Nephron progenitor cell (in vitro differentiated cells): ENCODE data around the gene OS9.
"Not testable (repeated sequence)": the region's sequence is repeated elsewhere in the genome, so short reads cannot be mapped to it uniquely, and the experiment has no call there.

Source experiments
- DNase-seq: peaks from one replicate; pipeline ENCODE4 v3.0.0; 2021
- H3K27ac Mint-ChIP-seq: 2 replicates; pipeline ENCODE4 v1.8.0; 2021; ENCODE audit warnings: mild to moderate bottlenecking, moderate library complexity, mixed read lengths
- H3K27me3 Mint-ChIP-seq: 2 replicates; pipeline ENCODE4 v1.8.0; 2021; ENCODE audit warnings: mild to moderate bottlenecking, low read depth, mixed read lengths; ENCODE audit not compliant: poor library complexity
- H3K36me3 Mint-ChIP-seq: 2 replicates; pipeline ENCODE4 v1.8.0; 2021; ENCODE audit warnings: low read depth, mixed read lengths
- H3K4me1 Mint-ChIP-seq: 2 replicates; pipeline ENCODE4 v1.8.0; 2021; ENCODE audit warnings: mixed read lengths
- H3K4me3 Mint-ChIP-seq: 2 replicates; pipeline ENCODE4 v1.8.0; 2021; ENCODE audit warnings: mild to moderate bottlenecking, moderate library complexity, mixed read lengths
- H3K9me3 Mint-ChIP-seq: 2 replicates; pipeline ENCODE4 v1.8.0; 2021; ENCODE audit warnings: mild to moderate bottlenecking, moderate library complexity, mixed read lengths
- TF ChIP-seq, protein P1 (sequence below): fragments of 200-600 bp; sonication (generic); IDR thresholded peaks from 2 replicates; pipeline ENCODE4 v1.5.0; 2021; ENCODE audit warnings: antibody characterized with exemption

The OS9 gene

DNA sequence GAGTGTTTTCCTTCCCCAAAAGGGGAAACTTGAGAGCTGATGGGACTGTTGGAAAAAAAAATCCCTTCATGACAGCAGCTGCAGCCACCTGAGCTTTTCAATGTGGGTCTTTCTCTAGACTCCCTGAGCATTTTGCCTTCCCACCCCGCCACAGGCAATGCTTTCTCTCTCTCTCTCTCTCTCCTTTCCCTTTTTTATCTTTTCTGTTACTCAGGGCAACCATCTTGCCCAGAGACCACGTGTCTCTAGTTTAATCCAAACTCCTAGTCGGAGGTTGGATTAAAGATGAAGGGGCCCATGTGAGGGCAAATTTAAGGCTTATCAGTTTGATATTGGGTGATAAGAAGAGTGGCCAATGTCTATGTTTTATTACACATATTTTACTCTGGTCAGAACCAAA lies 35.0 kb upstream of the OS9 start:
- no peaks in the 10 kb centered on the region for H3K36me3 Mint-ChIP-seq
- H3K4me1 Mint-ChIP-seq = no peaks in the 10 kb centered on the region
- H3K27ac Mint-ChIP-seq = no peak overlapping the region
- peaks cover 20% of the 10 kb centered on the region for H3K27me3 Mint-ChIP-seq
- no peak for DNase-seq
- H3K4me3 Mint-ChIP-seq = no peak overlapping the region
- TF ChIP-seq, protein P1, sequence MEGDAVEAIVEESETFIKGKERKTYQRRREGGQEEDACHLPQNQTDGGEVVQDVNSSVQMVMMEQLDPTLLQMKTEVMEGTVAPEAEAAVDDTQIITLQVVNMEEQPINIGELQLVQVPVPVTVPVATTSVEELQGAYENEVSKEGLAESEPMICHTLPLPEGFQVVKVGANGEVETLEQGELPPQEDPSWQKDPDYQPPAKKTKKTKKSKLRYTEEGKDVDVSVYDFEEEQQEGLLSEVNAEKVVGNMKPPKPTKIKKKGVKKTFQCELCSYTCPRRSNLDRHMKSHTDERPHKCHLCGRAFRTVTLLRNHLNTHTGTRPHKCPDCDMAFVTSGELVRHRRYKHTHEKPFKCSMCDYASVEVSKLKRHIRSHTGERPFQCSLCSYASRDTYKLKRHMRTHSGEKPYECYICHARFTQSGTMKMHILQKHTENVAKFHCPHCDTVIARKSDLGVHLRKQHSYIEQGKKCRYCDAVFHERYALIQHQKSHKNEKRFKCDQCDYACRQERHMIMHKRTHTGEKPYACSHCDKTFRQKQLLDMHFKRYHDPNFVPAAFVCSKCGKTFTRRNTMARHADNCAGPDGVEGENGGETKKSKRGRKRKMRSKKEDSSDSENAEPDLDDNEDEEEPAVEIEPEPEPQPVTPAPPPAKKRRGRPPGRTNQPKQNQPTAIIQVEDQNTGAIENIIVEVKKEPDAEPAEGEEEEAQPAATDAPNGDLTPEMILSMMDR = no peak
- H3K9me3 Mint-ChIP-seq = peaks cover 77% of the 10 kb centered on the region

DNA sequence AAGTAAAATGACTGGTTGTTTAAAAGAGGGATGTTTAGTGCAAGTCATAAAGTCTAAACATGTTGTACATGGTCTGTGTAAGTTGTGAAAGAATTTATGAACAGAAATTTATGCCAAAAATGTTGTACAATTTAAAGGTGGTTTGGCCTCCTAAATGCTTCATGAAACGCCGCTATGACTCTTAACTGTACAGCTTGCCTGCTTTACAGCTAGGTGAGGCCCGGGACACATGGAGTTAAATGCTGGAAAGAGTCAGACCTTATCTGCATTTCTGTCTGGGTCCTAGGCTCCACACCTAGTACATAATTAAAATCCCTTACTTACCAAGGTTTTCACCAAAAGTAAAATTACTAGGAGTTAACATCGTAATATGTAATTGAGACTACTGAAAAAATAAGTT lies 32.6 kb upstream of the OS9 start:
- no peak for DNase-seq
- peaks cover 27% of the 10 kb centered on the region for H3K27me3 Mint-ChIP-seq
- TF ChIP-seq, protein P1 = no peak
- H3K36me3 Mint-ChIP-seq = no peaks in the 10 kb centered on the region
- peaks cover 76% of the 10 kb centered on the region for H3K9me3 Mint-ChIP-seq
- no peak overlapping the region for H3K4me3 Mint-ChIP-seq
- no peak overlapping the region for H3K27ac Mint-ChIP-seq
- H3K4me1 Mint-ChIP-seq = no peaks in the 10 kb centered on the region

DNA sequence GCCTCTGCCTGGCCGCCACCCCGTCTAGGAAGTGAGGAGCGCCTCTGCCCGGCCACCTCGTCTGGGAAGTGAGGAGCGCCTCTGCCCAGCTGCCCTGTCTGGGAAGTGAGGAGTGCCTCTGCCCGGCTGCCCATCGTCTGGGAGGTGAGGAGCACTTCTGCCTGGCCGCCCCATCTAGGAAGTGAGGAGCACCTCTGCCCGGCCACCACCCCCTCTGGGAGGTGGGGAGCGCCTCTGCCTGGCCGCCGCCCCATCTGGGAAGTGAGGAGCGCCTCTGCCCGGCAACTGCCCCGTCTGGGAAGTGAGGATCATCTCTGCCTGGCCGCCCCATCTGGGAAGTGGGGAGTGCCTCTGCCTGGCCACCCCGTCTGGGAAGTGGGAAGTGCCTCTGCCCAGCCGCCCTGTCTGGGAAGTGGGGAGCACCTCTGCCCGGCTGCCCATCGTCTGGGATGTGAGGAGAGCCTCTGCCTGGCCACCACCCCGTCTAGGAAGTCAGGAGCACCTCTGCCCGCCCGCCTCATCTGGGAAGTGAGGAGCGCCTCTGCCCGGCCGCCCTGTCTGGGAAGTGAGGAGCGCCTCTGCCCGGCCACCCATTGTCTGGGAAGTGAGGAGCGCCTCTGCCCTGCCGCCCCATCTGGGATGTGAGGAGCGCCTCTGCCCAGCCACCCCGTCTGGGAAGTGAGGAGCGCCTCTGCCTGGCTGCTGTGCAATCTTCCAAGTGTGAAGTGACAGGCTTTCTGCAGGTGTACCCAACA lies 28.7 kb upstream of the OS9 start:
- H3K36me3 Mint-ChIP-seq, DNase-seq, H3K4me3 Mint-ChIP-seq, H3K4me1 Mint-ChIP-seq, H3K27ac Mint-ChIP-seq: not testable (repeated sequence)
- H3K9me3 Mint-ChIP-seq = peaks cover 59% of the 10 kb centered on the region
- peaks cover 25% of the 10 kb centered on the region for H3K27me3 Mint-ChIP-seq

DNA sequence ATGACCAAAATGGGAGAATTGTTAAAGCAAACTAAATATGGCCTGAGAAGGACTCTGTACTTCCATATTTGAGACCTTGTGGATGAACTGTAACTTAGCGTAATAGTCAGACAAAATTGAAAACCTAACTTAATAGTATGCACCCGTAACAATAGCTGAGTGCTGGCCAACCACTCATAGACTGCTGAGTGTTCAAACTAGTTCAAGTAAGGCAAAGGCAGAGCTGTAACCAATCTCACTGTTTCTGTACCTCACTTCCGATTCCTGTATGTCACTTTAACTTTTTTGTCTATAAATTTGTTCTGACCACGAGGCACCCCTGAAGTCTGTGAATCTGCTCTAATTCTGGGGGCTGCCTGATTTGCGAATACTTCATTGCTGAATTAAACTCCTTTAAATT lies 27.0 kb upstream of the OS9 start:
- H3K27ac Mint-ChIP-seq = no peak overlapping the region

GRCh38 chr12:57669691-57670090 lies 24.2 kb upstream of the OS9 start:
- Mint-ChIP-seq H3K27me3 (peaks cover 25% of the 10 kb centered on the region), H3K9me3 (peaks cover 49% of the 10 kb centered on the region)
- not testable (repeated sequence) for H3K4me3 Mint-ChIP-seq, H3K4me1 Mint-ChIP-seq, H3K36me3 Mint-ChIP-seq, H3K27ac Mint-ChIP-seq, DNase-seq

More for the DNA sequence above, 27.0 kb upstream of the OS9 start:
- no peak for DNase-seq
- peaks cover 62% of the 10 kb centered on the region for H3K9me3 Mint-ChIP-seq
- H3K4me3 Mint-ChIP-seq = no peak overlapping the region
- no peaks in the 10 kb centered on the region for H3K4me1 Mint-ChIP-seq
- TF ChIP-seq, protein P1 = no peak
- H3K36me3 Mint-ChIP-seq = no peaks in the 10 kb centered on the region
- H3K27me3 Mint-ChIP-seq = peaks cover 25% of the 10 kb centered on the region

DNA sequence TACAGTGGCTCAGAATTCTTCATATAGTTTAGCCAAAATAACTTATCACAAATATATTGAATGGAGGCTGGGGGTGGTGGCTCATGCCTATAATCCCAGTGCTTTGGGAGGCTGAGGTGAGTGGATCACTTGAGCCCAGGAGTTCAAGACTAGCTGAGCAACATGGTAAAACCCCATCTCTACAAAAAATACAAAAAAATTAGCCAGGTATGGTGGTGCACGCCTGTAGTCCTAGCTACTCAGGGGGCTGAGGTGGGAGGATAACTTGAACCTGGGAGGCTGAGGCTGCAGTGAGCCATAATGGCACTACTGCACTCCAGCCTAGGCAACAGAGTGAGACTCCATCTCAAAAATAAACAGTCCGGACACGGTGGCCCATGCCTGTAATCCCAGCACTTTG lies 22.1 kb upstream of the OS9 start:
- H3K4me1 Mint-ChIP-seq, H3K4me3 Mint-ChIP-seq, DNase-seq, H3K27ac Mint-ChIP-seq, H3K36me3 Mint-ChIP-seq: not testable (repeated sequence)
- peaks cover 34% of the 10 kb centered on the region for H3K9me3 Mint-ChIP-seq
- peaks cover 23% of the 10 kb centered on the region for H3K27me3 Mint-ChIP-seq

DNA sequence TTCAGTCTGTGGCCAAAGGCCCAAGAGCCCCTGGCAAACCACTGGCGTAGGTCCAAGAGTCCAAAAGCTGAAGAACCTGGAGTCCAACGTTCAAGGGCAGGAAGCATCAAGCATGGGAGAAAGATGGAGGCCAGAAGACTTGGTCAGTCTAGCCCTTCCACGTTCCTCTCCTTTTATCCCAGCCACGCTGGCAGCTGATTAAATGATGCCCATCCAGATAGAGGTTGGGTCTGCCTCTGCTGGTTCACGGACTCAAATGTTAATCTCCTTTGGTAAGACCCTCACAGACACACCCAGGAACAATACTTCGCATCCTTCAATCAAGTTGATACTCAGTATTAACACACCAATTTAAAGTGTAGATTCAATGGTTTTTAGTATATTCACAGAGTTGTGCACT lies 21.1 kb upstream of the OS9 start:
- H3K4me3 Mint-ChIP-seq = no peak overlapping the region
- DNase-seq = no peak
- peaks cover 27% of the 10 kb centered on the region for H3K9me3 Mint-ChIP-seq
- H3K36me3 Mint-ChIP-seq = no peaks in the 10 kb centered on the region
- peaks cover 21% of the 10 kb centered on the region for H3K27me3 Mint-ChIP-seq
- TF ChIP-seq, protein P1 = no peak
- H3K4me1 Mint-ChIP-seq = no peaks in the 10 kb centered on the region
- H3K27ac Mint-ChIP-seq = no peak overlapping the region
